Common myeloid progenitor, CD34-positive (primary cell): ENCODE data around the gene ABAT.

ENCODE experiments used
- CTCF ChIA-PET: fragments of 350-600 bp; sonication (Branson Sonifier 250); formaldehyde crosslinking; loops from one replicate; lab custom pipeline; 2021; ENCODE audit warnings: antibody characterized with exemption; lab: Charles Lee
- POLR2A ChIA-PET: fragments of 350-600 bp; sonication (Branson Sonifier 250); formaldehyde crosslinking; loops from one replicate; lab custom pipeline; 2021; ENCODE audit warnings: antibody characterized with exemption; lab: Charles Lee
- DNase-seq, 3 donors: peaks; one replicate each; pipeline versions ENCODE4 v3.0.0 to v3.0.0-alpha.2; 2013
- H3K27ac ChIP-seq, 2 experiments: 1 replicate in 1 of 2; 2 replicates in 1 of 2; pipeline ENCODE4 v1.7.0; 2013; ENCODE audit warnings: inconsistent platforms in 2 of 2, low read length in 2 of 2, mild to moderate bottlenecking in 2 of 2, low read depth in 1 of 2, moderate library complexity in 1 of 2; ENCODE audit not compliant: severe bottlenecking in 2 of 2, insufficient read depth in 1 of 2, poor library complexity in 1 of 2
- H3K27me3 ChIP-seq, 5 experiments: replicated peaks in 2 of 5; 1 replicate in 3 of 5; 2 replicates in 2 of 5; pipeline versions ENCODE4 v1.6.1 to v1.7.0; 2013; ENCODE audit warnings: low read length in 4 of 5, mild to moderate bottlenecking in 2 of 5, moderate library complexity in 2 of 5, inconsistent platforms in 1 of 5; ENCODE audit not compliant: insufficient read depth in 5 of 5, control insufficient read depth in 4 of 5
- H3K36me3 ChIP-seq, 4 experiments: 1 replicate in 2 of 4; 2 replicates in 2 of 4; pipeline versions ENCODE4 v1.6.1 to v1.7.0; 2013; ENCODE audit warnings: low read length in 3 of 4, control low read depth in 1 of 4, mild to moderate bottlenecking in 1 of 4; ENCODE audit not compliant: control insufficient read depth in 4 of 4, insufficient read depth in 4 of 4
- H3K4me1 ChIP-seq, 4 experiments: 1 replicate in 3 of 4; 2 replicates in 1 of 4; pipeline versions ENCODE4 v1.6.1 to v1.7.1; 2013; ENCODE audit warnings: low read length in 3 of 4, mild to moderate bottlenecking in 3 of 4, control low read depth in 1 of 4, inconsistent platforms in 1 of 4, moderate library complexity in 1 of 4; ENCODE audit not compliant: control insufficient read depth in 4 of 4, insufficient read depth in 4 of 4; ENCODE audit errors: control extremely low read depth in 1 of 4
- H3K4me3 ChIP-seq, 7 experiments: 1 replicate in 4 of 7; 2 replicates in 3 of 7; pipeline versions ENCODE4 v1.5.1 to v1.7.0; 2013; ENCODE audit warnings: mild to moderate bottlenecking in 7 of 7, low read length in 6 of 7, moderate library complexity in 6 of 7, inconsistent platforms in 2 of 7, low read depth in 2 of 7, control low read depth in 1 of 7; ENCODE audit not compliant: insufficient read depth in 4 of 7, control insufficient read depth in 1 of 7; ENCODE audit errors: extremely low read depth in 1 of 7
- H3K9me3 ChIP-seq, 5 experiments: 1 replicate in 4 of 5; 2 replicates in 1 of 5; pipeline versions ENCODE4 v1.6.1 to v1.7.1; 2013; ENCODE audit warnings: low read length in 4 of 5, mild to moderate bottlenecking in 2 of 5, inconsistent platforms in 1 of 5, low read depth in 1 of 5, moderate library complexity in 1 of 5; ENCODE audit not compliant: control insufficient read depth in 4 of 5, insufficient read depth in 2 of 5; ENCODE audit errors: control extremely low read depth in 1 of 5
- WGBS: methylation state at CpG from one replicate; pipeline ENCODE4 v1.1.5; 2013; ENCODE audit not compliant: insufficient coverage; 5-methylcytosine and 5-hydroxymethylcytosine counted together

Gene ABAT

DNA sequence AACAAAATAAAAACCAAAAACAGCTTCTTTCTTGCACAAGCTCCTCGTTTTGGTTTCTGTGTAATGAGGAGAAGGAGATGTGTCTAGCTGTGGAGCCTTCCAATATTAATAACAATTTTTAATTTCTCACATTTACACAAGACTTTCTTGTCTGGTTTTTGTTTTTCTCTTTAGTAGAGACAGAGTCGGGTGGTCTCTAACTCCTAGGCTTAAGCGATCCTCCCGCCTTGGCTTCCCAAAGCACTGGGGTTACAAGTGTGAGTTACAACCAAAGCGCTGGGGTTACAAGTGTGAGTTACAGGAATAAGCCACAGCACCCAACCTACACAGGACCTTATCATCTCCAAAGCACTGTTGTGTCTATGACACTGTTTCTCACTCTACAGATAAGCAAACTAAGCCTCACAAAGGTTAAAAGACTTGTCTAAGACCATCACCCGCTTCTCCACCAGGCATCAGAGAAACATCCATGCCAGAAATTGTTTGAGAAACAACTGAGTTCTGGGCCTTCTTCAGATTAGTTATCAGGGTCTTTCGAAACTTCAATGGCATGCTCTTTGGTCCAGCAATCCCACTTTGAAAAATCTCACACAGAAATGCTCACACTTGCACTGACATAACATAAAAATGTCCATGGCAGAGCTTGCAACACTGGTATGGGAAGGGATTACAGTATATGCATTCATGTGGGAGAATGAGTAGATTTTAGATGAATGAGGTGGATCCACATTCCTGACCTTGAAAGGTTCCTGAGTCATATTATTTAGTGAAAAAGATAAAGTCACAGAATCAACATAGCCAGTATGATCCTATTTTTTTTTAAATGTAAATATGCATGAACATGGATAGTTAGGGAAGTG is 3.9 kb downstream of the ABAT start:
- ChIA-PET CTCF (no interaction called here), POLR2A (no interaction called here)
- peaks cover 0 to 5% (median 0%) of the 10 kb centered on the region in 5 experiments for H3K9me3 ChIP-seq
- H3K4me3 ChIP-seq: no peak overlapping the region
- no peak overlapping the region for H3K27ac ChIP-seq
- H3K27me3 ChIP-seq: peaks cover 0 to 3% (median 0%) of the 10 kb centered on the region in 5 experiments
- DNase-seq: no peak
- WGBS: 100% methylated on average over 2 of the region's 7 CpGs
- peaks cover 0 to 2% (median 0%) of the 10 kb centered on the region in 4 experiments for H3K36me3 ChIP-seq
- H3K4me1 ChIP-seq: peaks cover 0 to 13% (median 10%) of the 10 kb centered on the region in 4 experiments

DNA sequence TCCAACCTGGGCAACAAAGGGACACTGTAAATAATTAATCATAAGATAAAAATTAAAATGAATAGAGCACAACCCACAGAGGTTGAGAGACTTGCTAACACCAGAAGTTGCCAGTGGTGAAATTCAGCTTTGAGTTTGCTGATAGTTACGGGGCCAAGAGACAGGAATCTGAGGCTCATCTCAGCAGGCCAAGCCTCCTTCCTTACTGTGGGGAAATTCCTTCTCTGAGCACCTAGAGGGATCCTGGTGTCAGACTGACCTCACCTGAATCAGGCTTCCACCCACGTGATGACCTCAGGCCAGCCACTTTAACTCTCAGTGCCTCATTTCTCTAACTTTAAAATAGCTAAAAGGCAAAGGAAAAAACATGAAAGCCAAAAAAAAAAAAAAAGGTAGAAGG is 4.7 kb downstream of the ABAT start:
- WGBS: 100% methylated on average over 1 of the region's 2 CpGs
- ChIA-PET CTCF (interaction anchor here (0.6 kb wide), 1 partner anchor 42 kb away, joined by 3 read pairs; no protein-coding TSS in a partner anchor), POLR2A (no interaction called here)
- H3K4me3 ChIP-seq: no peak overlapping the region
- H3K4me1 ChIP-seq: peaks cover 0 to 7% (median 6%) of the 10 kb centered on the region in 4 experiments
- peaks cover 0 to 3% (median 0%) of the 10 kb centered on the region in 5 experiments for H3K27me3 ChIP-seq
- no peak overlapping the region for H3K27ac ChIP-seq
- H3K9me3 ChIP-seq: peaks cover 0 to 5% (median 0%) of the 10 kb centered on the region in 5 experiments
- no peak for DNase-seq
- H3K36me3 ChIP-seq: peaks cover 0 to 2% (median 0%) of the 10 kb centered on the region in 4 experiments

DNA sequence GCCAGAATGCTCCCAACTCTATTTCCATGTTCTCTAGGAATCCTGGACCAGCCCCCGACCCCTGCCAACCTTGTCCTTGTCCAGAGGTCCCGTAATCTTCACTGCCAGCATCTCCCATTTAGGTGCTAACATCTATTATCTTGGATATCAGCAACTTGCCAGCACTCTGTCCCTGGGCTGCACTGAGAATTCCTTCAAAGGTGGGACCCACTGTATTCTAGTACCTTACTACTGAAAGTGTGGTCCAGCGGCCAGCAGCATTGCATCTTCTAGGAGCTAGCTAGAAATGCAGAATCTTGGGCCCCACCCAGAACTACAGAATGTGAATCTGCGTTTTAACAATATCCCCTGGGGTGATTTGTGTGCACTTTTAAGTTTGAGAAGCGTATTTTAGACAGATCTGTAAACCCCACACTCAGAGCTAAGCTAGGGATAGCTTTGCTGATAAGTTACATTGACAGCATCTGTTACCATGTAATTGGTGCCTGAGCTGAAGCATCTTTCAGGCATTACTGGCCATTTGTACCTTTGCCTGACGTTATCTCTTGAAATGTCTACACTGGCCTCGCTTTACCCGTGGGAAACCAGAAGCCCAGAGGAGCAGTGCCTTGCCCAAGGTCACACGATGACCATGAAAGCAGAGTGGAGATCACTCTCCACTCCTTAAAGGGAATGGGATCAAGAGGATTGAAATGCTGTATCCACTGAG is 8.3 kb downstream of the ABAT start:
- 83% methylated on average over 8 of the region's 9 CpGs for WGBS
- no peaks in the 10 kb centered on the region for H3K27me3 ChIP-seq
- ChIA-PET POLR2A (no interaction called here), CTCF (interaction anchor here (0.6 kb wide), 2 partner anchors 17 to 502 kb away, joined by 3 read pairs; no protein-coding TSS in a partner anchor)
- peaks cover 0 to 2% (median 0%) of the 10 kb centered on the region in 4 experiments for H3K36me3 ChIP-seq
- H3K4me3 ChIP-seq: no peak overlapping the region
- no peaks in the 10 kb centered on the region for H3K4me1 ChIP-seq
- H3K9me3 ChIP-seq: peaks cover 0 to 5% (median 0%) of the 10 kb centered on the region in 5 experiments
- no peak overlapping the region for H3K27ac ChIP-seq
- no peak for DNase-seq

DNA sequence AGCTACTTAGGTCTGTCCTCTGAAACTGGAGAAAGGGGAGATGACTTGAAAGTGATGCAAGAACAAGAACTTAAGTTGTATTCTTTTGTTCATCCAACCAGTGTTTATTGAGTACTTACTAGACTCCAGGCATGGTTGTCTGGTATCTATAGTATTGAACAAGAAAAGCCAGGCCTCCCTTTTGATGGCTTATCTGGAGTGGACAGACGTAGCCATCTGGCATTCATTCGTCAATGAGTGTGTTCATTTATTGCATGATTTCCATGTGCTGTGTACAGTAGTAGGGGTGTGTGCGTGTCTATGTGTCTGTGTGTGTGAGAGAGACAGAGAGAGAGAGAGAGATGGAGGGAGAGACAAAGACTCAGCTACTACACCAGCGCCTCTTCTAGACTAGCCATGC is 9.2 kb downstream of the ABAT start:
- H3K4me3 ChIP-seq: no peak overlapping the region
- ChIA-PET CTCF (interaction anchor here (0.6 kb wide), 1 partner anchor 501 kb away, joined by 3 read pairs; no protein-coding TSS in a partner anchor), POLR2A (interaction anchor here (0.5 kb wide), 1 partner anchor 435 kb away, joined by 3 read pairs; no protein-coding TSS in a partner anchor)

DNA sequence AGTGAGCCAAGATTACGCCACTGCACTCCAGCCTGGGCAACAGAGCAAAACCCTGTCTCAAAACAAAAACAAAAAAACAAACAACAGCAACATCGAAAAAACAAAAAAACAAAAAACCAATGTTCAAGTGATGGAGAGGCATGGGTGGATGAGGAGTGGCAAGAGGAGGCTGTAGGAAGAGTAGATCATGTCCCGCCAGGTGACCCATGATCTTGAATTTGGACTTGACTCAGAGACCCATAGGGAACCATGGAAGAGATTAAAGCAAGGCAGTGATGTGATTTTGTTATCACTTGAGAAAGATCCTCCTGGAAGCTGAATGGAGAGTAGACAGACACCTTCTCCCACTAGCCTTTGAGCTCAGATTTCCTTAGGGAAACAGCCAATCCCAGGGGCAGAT is 11.2 kb downstream of the ABAT start:
- WGBS: 100% methylated on average over 1 of the region's 3 CpGs
- POLR2A ChIA-PET: no interaction called here
- CTCF ChIA-PET: no interaction called here

More for the DNA sequence above, 9.2 kb downstream of the ABAT start:
- peaks cover 0 to 5% (median 0%) of the 10 kb centered on the region in 5 experiments for H3K9me3 ChIP-seq
- DNase-seq: no peak
- no peaks in the 10 kb centered on the region for H3K4me1 ChIP-seq
- 44% methylated on average over 2 of the region's 4 CpGs for WGBS
- no peaks in the 10 kb centered on the region for H3K27me3 ChIP-seq
- no peak overlapping the region for H3K27ac ChIP-seq
- H3K36me3 ChIP-seq: peaks cover 0 to 2% (median 0%) of the 10 kb centered on the region in 4 experiments

DNA sequence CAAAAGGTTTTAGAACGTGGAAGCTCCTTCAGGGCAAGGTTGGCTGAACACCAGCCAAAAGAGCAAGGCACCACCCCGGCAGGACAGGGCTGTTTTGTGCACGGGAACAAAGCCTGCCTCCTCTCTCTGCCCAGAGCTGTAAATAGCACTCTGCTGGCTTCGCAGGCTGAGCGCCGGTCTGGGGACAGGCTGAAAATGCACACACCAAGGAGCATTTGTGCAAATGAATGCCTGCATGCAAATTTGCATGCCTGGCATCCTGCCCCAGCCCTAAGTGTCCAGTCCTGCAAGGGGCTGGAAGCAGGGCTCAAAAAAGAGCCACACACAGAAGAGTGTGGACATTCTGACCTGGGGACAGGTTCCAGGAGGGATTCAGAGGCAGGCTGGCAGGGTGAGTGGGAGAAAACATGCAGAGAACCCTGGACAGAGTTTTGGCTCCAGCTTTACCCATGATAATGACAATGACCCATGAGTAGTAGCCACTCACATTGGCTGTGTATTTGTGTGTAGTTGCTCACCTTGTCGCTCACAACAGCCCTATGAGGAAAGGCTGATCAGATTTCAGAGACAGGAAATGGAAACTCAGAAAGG is 11.7 kb downstream of the ABAT start:
- Histone ChIP-seq H3K27me3 (no peaks in the 10 kb centered on the region), H3K4me3 (no peak overlapping the region), H3K9me3 (peaks cover 3 to 15% (median 10%) of the 10 kb centered on the region in 5 experiments), H3K36me3 (peaks cover 0 to under 1% (median 0%) of the 10 kb centered on the region in 4 experiments), H3K4me1 (no peaks in the 10 kb centered on the region), H3K27ac (no peak overlapping the region)
- ChIA-PET CTCF (no interaction called here), POLR2A (no interaction called here)
- no peak for DNase-seq
- 85% methylated on average over 7 of the region's 7 CpGs for WGBS

More for the DNA sequence above, 11.2 kb downstream of the ABAT start:
- Histone ChIP-seq H3K4me3 (no peak overlapping the region), H3K27me3 (no peaks in the 10 kb centered on the region), H3K4me1 (no peaks in the 10 kb centered on the region), H3K9me3 (peaks cover 3 to 15% (median 10%) of the 10 kb centered on the region in 5 experiments), H3K27ac (no peak overlapping the region), H3K36me3 (no peaks in the 10 kb centered on the region)
- DNase-seq: no peak
